ENCODE measurements around the gene PRDM11. TPM values are rescaled to one million over a fixed set of nuclear protein-coding genes. Genes with fewer than 3 reads are reported as not detected.

PRDM11 gene
- total RNA-seq = 6.5 and 13.9 TPM in 2 replicates

DNA sequence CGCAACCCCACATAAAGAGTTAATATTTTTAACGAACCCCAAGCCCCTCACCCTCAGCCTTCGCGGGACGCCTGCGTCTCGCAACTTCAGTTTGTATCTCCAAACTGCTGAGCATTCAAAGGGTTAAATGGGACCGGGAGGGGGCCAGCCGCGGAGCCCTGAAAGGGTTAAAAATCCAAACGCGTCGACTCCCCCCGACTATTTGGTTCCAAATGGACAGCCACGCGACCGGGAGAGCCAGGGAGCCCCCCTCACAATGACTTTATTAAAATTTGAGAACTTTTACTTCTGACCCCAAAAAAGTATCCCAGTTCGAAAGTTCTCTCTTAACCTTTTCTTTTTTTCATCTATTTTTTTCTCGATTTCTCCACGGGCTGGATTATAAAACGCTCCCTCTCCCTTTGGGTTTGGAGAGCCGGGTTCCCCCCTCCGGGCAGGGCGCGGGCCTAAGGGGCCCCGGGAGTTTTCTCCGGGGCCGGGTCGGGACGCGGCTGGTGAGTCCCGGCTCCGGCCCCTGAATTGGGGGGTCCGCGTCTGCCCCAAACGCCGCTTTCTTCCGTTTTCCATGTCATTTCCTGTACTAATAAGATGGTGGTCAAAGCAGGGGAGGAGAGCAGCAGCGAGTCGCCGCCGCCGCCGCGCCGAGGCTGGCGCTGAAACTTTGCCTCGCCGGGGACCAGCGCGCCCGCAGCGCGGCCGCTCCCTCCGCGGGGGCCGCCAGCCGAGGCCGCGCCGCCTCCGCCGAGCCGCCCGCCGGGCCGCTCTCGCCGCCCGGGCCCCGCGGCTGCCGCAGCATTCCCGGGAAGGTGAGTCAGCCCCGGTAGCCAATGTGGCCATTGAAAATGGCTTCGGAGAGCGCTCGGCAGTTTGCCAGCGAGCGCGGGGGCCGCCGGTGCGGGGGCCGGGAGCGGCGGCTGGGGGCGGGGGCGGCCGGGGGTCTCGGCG lies at the start of gene PRDM11:
Gene PRDM11 (plus strand): TSS at position 568 of the 945 bp plus-strand sequence. CDS start 35,128 bp downstream, outside the sequence.

Other genes with a start within 250 kb of the PRDM11 start
- gene TP53I11, start 195.8 kb upstream of the PRDM11 start, total RNA-seq = 3.1 and 10.4 TPM in 2 replicates
- not detected in 2 replicates for gene SYT13, start 139.7 kb downstream of the PRDM11 start, total RNA-seq